Endothelial cell of umbilical vein (primary cell): ENCODE measurements around the gene JPH3. TPM values are rescaled to one million over a fixed set of nuclear protein-coding genes. Genes with fewer than 3 reads are reported as not detected.

Experiments
- BruUV-seq: library from RNA; stranded (reverse); fragments of 400-500 nt; replicated peaks from 2 replicates; lab custom pipeline; 2021; lab: Mats Ljungman, UMichigan
- CTCF ChIA-PET: fragments of 300-600, 350-600 bp; sonication (Branson Sonifier 250); formaldehyde crosslinking; loops from one replicate; lab custom pipeline; 2021; ENCODE audit warnings: antibody characterized with exemption, inconsistent platforms; lab: Charles Lee
- POLR2A ChIA-PET: fragments of 300-600, 350-600 bp; sonication (Branson Sonifier 250); formaldehyde crosslinking; loops from one replicate; lab custom pipeline; 2021; ENCODE audit warnings: antibody characterized with exemption, inconsistent platforms; lab: Charles Lee
- DNase-seq: peaks from one replicate; pipeline ENCODE4 v3.0.0-alpha.2; 2011; ENCODE audit warnings: low read depth, low spot score
- FAIRE-seq: peaks from 2 replicates; lab custom pipeline; 2011; peaks lifted over from hg19 to GRCh38; lab: Jason Lieb, UNC
- H2AFZ ChIP-seq: 2 replicates; pipeline ENCODE4 v1.6.0; 2012; ENCODE audit warnings: low read depth, low read length, control low read depth, inconsistent platforms
- H3K27ac ChIP-seq: 2 replicates; pipeline ENCODE4 v1.5.1; 2011; ENCODE audit warnings: low read depth, mild to moderate bottlenecking, control low read depth, low read length, moderate library complexity; ENCODE audit not compliant: insufficient read depth
- H3K27me3 ChIP-seq, 2 experiments: 2 replicates each; pipeline versions ENCODE4 v1.6.0 to v1.6.1; 2011; ENCODE audit warnings: low read length in 2 of 2, mixed read lengths in 1 of 2; ENCODE audit not compliant: control insufficient read depth in 2 of 2, insufficient read depth in 2 of 2
- H3K36me3 ChIP-seq, 2 experiments: 2 replicates in 1 of 2; 3 replicates in 1 of 2; pipeline ENCODE4 v1.5.1; 2011; ENCODE audit warnings: low read length in 2 of 2, mild to moderate bottlenecking in 1 of 2, moderate library complexity in 1 of 2; ENCODE audit not compliant: control insufficient read depth in 2 of 2, insufficient read depth in 2 of 2; ENCODE audit errors: extremely low read depth in 1 of 2
- H3K4me1 ChIP-seq: 3 replicates; pipeline ENCODE4 v1.5.1; 2011; ENCODE audit warnings: mild to moderate bottlenecking, low read length; ENCODE audit not compliant: control insufficient read depth, insufficient read depth; ENCODE audit errors: extremely low read depth
- H3K4me2 ChIP-seq: 2 replicates; pipeline ENCODE4 v1.6.1; 2011; ENCODE audit warnings: low read length, control low read depth, mixed read lengths; ENCODE audit not compliant: insufficient read depth
- H3K4me3 ChIP-seq, 3 experiments: fragments of 200-600 bp in 1 of 3; sonication (generic), shearing (Covaris generic) in 1 of 3; replicated peaks in 1 of 3; 2 replicates each; pipeline ENCODE4 v1.5.1; 2011 to 2016; ENCODE audit warnings: control low read depth in 3 of 3, low read length in 3 of 3, mild to moderate bottlenecking in 2 of 3, inconsistent platforms in 1 of 3, low read depth in 1 of 3, moderate library complexity in 1 of 3; ENCODE audit not compliant: insufficient read depth in 1 of 3
- H3K79me2 ChIP-seq: 2 replicates; pipeline ENCODE4 v1.6.0; 2012; ENCODE audit warnings: low read length, inconsistent platforms; ENCODE audit not compliant: control insufficient read depth, insufficient read depth
- H3K9ac ChIP-seq: replicated peaks from 2 replicates; pipeline ENCODE3; 2011; ENCODE audit warnings: low read length, control low read depth; ENCODE audit not compliant: insufficient read depth; ENCODE audit errors: extremely low read depth
- H3K9me1 ChIP-seq: replicated peaks from 3 replicates; pipeline ENCODE4 v1.6.0; 2011; ENCODE audit warnings: mild to moderate bottlenecking, low read length; ENCODE audit not compliant: control insufficient read depth, insufficient read depth; ENCODE audit errors: extremely low read depth
- H3K9me3 ChIP-seq: replicated peaks from 2 replicates; pipeline ENCODE4 v1.5.1; 2012; ENCODE audit warnings: low read length, inconsistent platforms; ENCODE audit not compliant: control insufficient read depth, insufficient read depth
- H4K20me1 ChIP-seq: replicated peaks from 2 replicates; pipeline ENCODE3; 2011; ENCODE audit warnings: mild to moderate bottlenecking, low read length; ENCODE audit not compliant: control insufficient read depth, insufficient read depth; ENCODE audit errors: extremely low read depth
- EZH2 ChIP-seq: IDR thresholded peaks from 2 replicates; pipeline ENCODE4 v1.6.1; 2012; ENCODE audit warnings: borderline replicate concordance, low read depth, mild to moderate bottlenecking, moderate library complexity, low read length, inconsistent platforms; ENCODE audit not compliant: severe bottlenecking
- FOS ChIP-seq: IDR thresholded peaks from 2 replicates; pipeline ENCODE4 v1.6.1; 2011; ENCODE audit warnings: mild to moderate bottlenecking, low read length, moderate library complexity, borderline replicate concordance; ENCODE audit not compliant: insufficient read depth
- GATA2 ChIP-seq: IDR thresholded peaks from 2 replicates; pipeline ENCODE4 v1.7.0; 2011; ENCODE audit warnings: low read depth, mild to moderate bottlenecking, moderate library complexity, mixed read lengths, low read length; ENCODE audit not compliant: insufficient read length, insufficient read depth
- JUN ChIP-seq: IDR thresholded peaks from 2 replicates; pipeline ENCODE4 v1.6.1; 2011; ENCODE audit warnings: borderline replicate concordance, low read depth; ENCODE audit not compliant: insufficient read length, insufficient read depth
- MYC ChIP-seq: IDR thresholded peaks from one replicate; pipeline ENCODE4 v1.6.1; 2011; ENCODE audit warnings: mild to moderate bottlenecking, low read depth, low read length
- POLR2A ChIP-seq: IDR thresholded peaks from 2 replicates; pipeline ENCODE4 v1.6.1; 2012; ENCODE audit warnings: low read depth, mild to moderate bottlenecking, control low read depth, low read length
- POLR2AphosphoS5 ChIP-seq: IDR thresholded peaks from 2 replicates; pipeline ENCODE4 v1.6.1; 2012; ENCODE audit warnings: low read depth, mild to moderate bottlenecking, control low read depth, low read length, moderate library complexity; ENCODE audit not compliant: insufficient read depth
- dilution Hi-C: fragments of 300-500 bp; cut with MboI; formaldehyde crosslinking; loops from one replicate; pipeline ENCODE4 v1.15.0; 2019; ENCODE audit warnings: low sequenced_read_pairs; ENCODE audit not compliant: extremely low pct_ligation_motif_present
- intact Hi-C: fragments of 100-400 bp; cut with micrococcal nuclease; formaldehyde crosslinking; loops from one replicate; pipeline ENCODE4 v1.10.0; 2022
- polyA plus RNA-seq, 4 experiments: library from polyadenylated mRNA; depleted of rRNA in 3 of 4; stranded (reverse) in 3 of 4; unstranded in 1 of 4; fragments of >200 nt; gene quantifications; 2 replicates each; pipeline versions ENCODE4 v1.2.1 to v1.2.3, GENCODE V29; 2011 to 2012; ENCODE audit warnings: missing spikeins in 1 of 4
- total RNA-seq: library from RNA; stranded (reverse); gene quantifications from 2 replicates; pipeline ENCODE4 v1.2.3, GENCODE V29; 2021
- TF ChIP-seq, protein P1 (sequence below), 2 donors: IDR thresholded peaks; 1 replicate in 1 of 2; 2 replicates in 1 of 2; pipeline ENCODE4 v1.5.1; 2011; ENCODE audit warnings: low read length in 2 of 2, mild to moderate bottlenecking in 2 of 2, moderate library complexity in 2 of 2, control low read depth in 1 of 2, inconsistent platforms in 1 of 2, low read depth in 1 of 2; ENCODE audit not compliant: insufficient read depth in 1 of 2; ENCODE audit errors: extremely low read depth in 1 of 2

JPH3 gene
- total and polyA plus RNA-seq, 2 donors (not counting 3 experiments of a cell fraction or from before 2014, with no cell fraction given) = 0.22 to 0.30 TPM

DNA sequence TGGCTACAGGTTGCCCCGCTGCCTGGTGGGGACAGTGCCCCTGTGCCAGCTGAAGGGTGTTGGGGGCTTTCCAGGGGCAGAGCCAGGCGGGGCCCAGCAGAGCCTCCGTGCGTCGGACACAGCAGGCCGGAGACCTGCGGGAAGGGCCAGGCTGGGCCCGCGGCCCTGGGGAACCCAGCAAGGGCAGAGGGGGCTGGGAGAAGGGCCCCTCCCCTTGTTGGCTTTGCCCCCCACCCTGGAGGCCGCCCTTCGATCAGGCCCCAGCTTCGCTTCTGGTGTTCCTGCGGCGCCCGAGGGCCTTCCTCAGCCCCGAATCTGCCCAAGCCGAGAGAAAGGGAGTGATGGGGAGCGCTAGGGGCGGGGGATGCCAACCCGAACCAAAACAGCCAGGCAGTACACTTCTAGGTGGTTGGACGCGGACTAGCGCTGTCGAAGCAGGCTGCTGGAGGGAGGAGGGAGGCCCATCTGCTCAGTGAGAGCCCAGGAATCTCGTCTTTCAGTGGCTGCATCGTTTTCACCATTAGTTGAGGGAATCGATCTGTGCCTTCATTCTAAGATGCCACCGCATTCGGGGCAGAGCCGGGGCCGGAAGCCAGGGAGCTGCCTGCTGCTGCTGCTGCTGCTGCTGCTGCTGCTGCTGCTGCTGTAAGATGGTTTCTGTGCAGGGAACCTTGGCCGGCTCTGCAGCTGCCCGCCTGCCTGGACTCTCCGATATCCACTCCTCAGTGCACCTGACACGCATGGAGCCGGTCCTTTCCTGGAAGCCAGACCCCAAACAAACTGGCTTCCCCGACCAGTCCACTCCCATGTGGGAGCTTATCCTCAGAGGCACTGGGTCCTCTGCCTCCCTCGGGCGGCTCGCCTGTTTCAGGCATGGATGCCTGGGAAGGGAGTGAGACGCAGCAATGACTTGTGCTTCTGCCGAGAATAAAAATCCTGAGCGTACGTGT lies 1.7 kb downstream of the JPH3 start:
- Histone ChIP-seq H3K9ac (no peak overlapping the region), H3K4me1 (no peaks in the 10 kb centered on the region), H2AFZ (no peak overlapping the region), H3K36me3 (no peaks in the 10 kb centered on the region), H3K9me3 (no peaks in the 10 kb centered on the region), H3K27ac (no peak overlapping the region), H4K20me1 (no peaks in the 10 kb centered on the region), H3K27me3 (peaks cover 50 to 51% of the 10 kb centered on the region in 2 experiments), H3K4me2 (no peak overlapping the region), H3K4me3 (no peak overlapping the region), H3K79me2 (no peaks in the 10 kb centered on the region), H3K9me1 (no peaks in the 10 kb centered on the region)
- dilution Hi-C loops (no loop called here), intact Hi-C loops (no loop called here)
- FAIRE-seq = no peak
- TF ChIP-seq POLR2A (no peak), JUN (no peak), FOS (no peak), MYC (no peak), EZH2 (no peak), GATA2 (no peak), POLR2AphosphoS5 (no peak)
- TF ChIP-seq, protein P1, sequence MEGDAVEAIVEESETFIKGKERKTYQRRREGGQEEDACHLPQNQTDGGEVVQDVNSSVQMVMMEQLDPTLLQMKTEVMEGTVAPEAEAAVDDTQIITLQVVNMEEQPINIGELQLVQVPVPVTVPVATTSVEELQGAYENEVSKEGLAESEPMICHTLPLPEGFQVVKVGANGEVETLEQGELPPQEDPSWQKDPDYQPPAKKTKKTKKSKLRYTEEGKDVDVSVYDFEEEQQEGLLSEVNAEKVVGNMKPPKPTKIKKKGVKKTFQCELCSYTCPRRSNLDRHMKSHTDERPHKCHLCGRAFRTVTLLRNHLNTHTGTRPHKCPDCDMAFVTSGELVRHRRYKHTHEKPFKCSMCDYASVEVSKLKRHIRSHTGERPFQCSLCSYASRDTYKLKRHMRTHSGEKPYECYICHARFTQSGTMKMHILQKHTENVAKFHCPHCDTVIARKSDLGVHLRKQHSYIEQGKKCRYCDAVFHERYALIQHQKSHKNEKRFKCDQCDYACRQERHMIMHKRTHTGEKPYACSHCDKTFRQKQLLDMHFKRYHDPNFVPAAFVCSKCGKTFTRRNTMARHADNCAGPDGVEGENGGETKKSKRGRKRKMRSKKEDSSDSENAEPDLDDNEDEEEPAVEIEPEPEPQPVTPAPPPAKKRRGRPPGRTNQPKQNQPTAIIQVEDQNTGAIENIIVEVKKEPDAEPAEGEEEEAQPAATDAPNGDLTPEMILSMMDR (IDR thresholded peaks at IDR 0.05; ENCODE audit: extremely low read depth in 1 of 2, insufficient read depth in 1 of 2, low read depth in 1 of 2, low read length in 2 of 2) = no peak
- ChIA-PET CTCF (interaction anchor here (1.4 to 1.6 kb wide), 3 partner anchors 10 to 32 kb away, joined by 3 to 4 read pairs (median 3); no protein-coding TSS in a partner anchor), POLR2A (no interaction called here)
- no peak for DNase-seq
- BruUV-seq = no TSS peak
